ENCODE measurements around the gene PCDH9.

Gene PCDH9

DNA sequence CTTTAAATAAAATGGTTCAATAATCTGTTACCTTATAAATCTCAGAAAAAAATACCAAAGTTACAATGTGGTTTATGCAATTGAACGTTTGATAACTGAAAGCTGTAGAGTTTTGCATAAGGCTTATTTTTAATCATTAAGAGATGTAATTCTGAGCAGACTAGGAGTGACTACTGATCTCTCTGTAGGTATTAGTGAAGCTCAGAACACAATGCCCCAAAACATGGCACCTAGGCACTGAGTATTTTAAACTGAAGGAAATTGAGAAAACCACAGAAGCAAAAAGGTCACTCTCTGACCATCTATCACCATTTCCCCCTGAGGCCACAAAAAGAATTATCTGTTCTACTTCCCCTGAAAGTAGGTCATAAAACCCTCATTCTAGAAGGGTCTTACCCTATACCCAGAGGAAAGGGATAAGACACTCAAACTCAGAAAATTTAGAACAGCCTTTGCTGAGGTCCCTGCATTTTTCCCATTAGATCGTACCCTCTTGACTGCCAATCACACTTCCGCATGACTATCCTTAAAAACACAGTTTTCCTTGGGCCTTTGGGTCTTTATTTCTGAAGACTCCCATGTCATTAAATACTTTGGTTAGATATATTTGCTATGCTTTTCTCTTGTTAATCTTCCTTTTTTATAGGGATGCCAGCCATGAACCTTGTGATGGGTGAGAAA is 158.1 kb downstream of the PCDH9 start:
- no peak for DNase-seq

- DNase-seq = no peak
Observed at GRCh38 chr13:67070306-67070705, 159.8 kb downstream of the PCDH9 start.

- no peak for DNase-seq
Observed at GRCh38 chr13:67069117-67069767, 160.9 kb downstream of the PCDH9 start.

- no peak for DNase-seq
Observed at GRCh38 chr13:67064920-67065319, 165.2 kb downstream of the PCDH9 start.

GRCh38 chr13:67063036-67063435 is 167.1 kb downstream of the PCDH9 start:
- DNase-seq = no peak

DNA sequence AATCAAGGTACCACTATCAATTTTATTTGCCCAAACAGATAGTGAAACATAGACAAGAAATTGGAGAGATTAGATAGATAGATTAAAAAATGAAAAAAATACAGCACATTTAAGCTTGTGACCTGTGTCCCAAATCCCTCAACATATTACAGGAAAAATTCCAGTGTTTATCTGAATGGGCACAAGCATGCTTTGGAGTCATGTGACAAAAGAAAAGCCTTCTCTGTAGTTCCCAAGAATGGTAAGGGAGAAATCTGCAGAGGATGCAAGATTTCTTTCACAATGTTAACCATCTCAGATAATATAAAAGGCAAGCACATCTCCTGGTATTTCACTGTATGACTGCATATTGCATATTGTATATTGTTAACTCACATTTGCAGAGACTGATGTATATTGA is 168.0 kb downstream of the PCDH9 start:
- no peak for DNase-seq

- DNase-seq = no peak
Observed at GRCh38 chr13:67061750-67062149, 168.4 kb downstream of the PCDH9 start.

- no peak for DNase-seq
Observed at GRCh38 chr13:67052550-67053490, 177.3 kb downstream of the PCDH9 start.

- DNase-seq = no peak
Observed at GRCh38 chr13:67049744-67050143, 180.4 kb downstream of the PCDH9 start.

DNA sequence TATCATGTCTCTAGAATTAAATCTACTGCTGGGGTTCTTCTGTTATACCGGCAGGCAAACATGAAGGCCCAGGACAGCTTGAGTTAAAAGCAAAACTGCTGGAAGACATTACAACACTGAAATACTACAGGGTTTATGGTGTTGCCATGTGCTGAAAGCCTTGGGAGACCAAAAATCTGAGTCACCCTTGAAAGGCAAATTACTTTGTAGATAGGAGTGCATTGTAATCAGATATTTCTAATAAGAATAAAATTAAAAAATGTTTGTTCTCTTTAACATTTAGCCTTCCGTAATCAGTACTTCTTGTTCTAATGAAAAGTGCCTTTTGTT is 181.3 kb downstream of the PCDH9 start:
- DNase-seq = no peak

DNA sequence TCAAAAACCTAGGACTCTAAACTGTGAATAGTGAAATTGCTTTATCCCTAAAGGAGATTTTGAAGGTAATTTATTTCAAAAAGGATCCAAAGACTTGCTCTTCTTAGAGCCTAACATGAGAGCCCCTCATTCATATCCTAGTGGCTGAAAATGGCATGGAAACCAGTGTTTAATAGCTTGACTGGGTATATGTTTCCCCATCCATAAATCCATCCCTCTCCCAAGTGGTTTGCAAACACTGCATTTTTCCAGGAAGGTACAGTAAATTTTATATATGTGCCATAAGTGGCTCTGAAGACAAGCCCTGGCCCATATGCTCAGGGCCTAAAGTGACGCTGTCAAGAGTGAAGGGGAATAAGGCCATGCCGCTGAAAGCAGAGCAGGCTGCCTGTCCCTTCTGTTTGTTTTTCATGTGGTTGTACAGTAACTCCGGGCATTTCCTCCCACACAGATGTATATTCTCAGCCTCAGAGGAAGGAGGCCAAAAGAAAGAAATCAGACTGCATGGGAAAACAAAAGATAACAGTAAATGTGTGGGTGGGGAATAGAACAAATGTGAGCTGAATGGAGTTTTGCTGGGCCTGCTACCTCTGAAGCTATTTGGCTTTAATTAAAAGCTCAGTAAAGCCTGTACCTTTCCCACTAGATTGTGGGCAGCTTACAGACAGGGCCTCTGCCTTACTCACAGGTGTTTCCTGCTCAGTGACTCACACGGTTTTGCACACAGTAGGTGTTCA is 181.9 kb downstream of the PCDH9 start:
- no peak for DNase-seq

DNA sequence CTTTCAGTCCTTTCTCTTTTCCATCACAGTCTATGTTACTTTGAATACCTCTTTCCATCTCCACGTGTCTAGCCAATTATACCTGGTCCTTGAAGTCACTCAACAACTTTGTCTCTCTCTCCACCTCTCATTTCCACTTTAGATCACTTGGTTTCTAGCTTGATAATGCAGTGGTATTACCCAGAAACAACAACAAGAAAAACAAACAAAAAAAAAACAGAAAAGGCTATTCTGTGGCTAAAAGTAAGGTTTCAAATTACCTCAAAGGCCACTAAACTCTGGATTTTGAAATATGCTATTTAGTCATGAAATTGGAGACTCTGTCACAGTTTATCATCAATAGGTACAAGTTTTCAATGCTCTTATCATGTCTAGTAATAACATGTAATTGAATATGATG is 184.8 kb downstream of the PCDH9 start:
- DNase-seq = no peak

DNA sequence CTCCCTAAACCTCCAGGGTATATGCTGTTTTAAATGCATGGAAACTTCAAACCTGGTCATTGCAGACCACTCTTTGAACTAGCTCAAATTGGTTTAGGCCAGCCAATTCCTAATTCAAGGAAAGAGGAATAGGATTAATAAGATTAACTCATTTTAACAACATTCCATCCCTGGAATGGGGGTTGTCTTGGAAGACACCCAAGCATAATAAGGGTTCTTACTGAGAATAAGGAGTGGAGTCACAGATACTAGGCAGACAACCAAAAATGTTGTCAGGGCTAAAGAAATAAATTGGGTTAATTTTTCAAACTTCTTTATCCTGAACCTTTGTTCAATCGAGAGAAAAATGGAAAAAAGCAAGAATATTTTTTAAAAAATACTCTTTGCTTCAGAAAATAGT is 186.2 kb downstream of the PCDH9 start:
- no peak for DNase-seq

DNA sequence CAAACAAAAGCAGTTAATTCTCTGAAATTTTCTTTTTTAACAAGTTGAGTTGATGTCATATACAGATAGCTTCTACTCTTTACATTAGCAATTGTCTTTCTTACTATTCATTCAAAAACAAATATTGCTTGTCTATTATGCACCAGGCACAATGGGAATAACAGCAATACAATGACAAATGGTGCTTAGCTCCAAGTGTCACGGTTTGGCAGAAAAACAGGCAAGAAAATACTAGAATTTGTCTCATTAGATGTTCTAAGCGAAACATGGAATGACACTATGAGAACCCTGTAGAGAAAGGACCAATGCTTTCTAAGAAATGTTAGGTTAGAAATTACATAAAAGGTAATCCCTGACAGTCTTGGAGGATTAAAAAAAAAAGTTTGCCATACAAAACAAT is 187.6 kb downstream of the PCDH9 start:
- no peak for DNase-seq

DNA sequence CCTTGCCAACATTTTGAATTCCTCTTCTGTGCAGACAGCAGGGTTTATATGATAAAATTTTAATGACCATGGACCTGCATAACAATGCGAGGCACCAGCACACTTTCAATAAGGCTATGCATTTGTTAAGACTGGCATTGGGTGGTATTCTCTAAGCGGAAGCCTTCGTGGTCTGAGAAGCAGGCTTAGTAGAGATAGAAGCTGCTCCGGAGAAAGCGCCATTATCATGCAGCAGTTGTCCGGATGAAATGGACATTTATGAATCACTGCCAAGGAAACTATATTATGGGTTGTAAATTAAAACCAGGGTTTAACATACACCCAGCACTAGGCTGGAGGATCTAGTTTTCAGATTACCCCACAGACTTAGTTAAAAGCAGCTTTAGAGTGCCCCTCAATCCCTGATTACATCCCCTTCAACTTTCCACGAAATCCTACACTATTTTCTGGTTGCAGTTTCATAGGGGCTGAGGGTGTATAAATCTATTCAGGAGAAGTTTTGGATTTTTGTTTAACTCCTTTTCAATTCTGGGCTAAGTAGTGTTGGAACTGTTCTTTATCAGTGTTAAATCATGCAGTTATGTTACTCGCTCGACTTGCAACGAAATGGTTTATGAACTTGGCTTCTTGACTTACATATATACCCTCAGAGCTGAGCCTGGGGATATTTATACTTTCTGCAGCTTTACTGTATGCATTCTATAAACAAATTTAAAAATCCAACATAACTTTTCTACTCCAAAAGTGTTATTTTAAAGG is 193.3 kb downstream of the PCDH9 start:
- no peak for DNase-seq

DNA sequence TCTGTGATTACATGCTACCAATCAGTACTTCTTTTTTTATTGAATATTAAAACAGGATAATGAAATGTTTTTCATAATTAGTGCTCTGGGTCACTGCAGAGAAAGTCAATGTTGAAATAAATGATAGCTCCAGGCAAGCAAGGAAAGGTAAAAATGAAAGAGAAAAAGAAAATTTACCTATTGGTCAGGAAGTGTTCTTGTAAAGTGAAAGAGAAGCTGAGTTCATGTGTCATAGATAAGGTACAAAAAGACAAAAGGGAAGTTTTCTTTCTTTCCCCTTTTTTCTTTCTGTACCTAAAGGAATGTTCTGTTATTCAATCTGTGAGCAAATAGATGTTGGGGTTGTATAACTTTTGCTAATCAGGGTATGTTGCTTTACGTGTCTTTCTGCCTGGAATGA is 197.0 kb downstream of the PCDH9 start:
- DNase-seq = no peak

- no peak for DNase-seq
Observed at GRCh38 chr13:67023130-67023876, 206.8 kb downstream of the PCDH9 start.

DNA sequence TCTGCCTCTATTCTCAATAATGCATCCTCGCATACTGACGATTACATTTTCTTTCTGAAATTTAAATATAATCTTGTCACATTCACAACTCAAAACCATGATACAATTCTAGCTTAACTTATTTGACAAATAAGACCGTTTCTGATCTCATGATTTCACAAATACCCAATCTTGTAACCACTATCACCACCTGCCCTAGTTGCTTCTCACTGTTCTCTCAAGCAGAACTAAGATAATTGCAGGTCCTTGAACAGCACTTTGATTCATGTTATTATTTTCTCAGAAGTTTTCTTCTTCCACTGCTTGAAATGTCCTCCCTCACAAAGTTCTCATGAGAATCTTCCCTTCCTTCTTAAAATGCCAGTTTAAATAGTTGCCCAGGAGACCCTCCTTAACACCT is 211.4 kb downstream of the PCDH9 start:
- DNase-seq = no peak

GRCh38 chr13:67017276-67017675 is 212.9 kb downstream of the PCDH9 start:
- no peak for DNase-seq

DNA sequence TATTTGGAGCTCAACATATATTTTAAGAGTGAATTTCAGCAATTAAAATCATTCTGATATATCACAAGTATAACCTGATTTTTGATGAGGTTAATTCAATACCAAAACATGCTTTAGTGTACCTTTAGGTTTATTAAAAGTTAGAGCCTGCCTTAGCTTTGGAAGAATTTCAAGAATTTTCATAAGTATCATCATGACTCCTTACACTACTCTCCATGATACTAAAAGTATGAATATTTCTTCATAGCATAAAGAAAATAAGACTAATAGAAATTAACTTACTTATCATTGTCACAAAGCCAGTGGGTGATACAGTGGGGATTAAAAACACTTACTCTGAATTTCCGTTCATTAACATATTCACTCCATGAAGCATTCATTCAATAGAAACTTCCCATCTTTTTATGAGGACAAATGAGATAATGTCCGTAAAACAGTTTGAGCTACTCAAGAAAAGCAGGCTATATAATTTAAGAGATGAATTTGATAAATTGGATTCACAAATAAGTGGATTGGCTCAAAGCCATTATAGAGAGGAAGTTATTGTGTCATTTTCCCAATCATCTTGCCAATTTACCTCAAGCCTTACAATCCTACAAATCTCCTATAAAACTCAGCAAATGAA is 214.0 kb downstream of the PCDH9 start:
- no peak for DNase-seq

DNA sequence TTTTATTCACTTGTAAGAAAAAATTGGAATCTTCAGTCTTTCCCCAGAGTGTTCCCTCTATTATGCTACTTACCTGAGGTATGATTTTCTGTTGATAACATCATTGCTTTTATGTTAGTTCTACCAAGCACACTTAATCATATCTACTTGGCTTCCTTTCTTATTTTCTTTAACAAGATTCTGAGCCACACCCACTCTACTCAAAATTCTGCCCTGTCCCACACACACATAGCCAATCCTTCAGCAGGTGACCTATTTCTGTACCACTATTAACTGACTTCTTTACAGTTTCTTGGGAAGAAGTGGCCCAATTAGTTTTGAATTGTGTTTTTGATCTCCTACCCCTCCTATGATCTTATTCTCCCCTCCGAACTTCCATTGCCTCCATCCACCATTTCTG is 215.7 kb downstream of the PCDH9 start:
- DNase-seq = no peak
